NB4 (cell line): ENCODE results near the gene AGBL1.
"Not testable (repeated sequence)": the region's sequence is repeated elsewhere in the genome, so short reads cannot be mapped to it uniquely, and the experiment has no call there.

Source experiments
- CTCF ChIP-seq: IDR thresholded peaks from one replicate; pipeline ENCODE4 v1.5.1; 2012; ENCODE audit warnings: low read depth, low read length
- MAX ChIP-seq: IDR thresholded peaks from 2 replicates; pipeline ENCODE4 v1.6.1; 2011; ENCODE audit warnings: low read depth, low read length
- MYC ChIP-seq: IDR thresholded peaks from 2 replicates; pipeline ENCODE4 v1.6.1; 2011; ENCODE audit warnings: low read depth, low read length
- POLR2A ChIP-seq: IDR thresholded peaks from 2 replicates; pipeline ENCODE4 v1.6.1; 2011; ENCODE audit warnings: mild to moderate bottlenecking; ENCODE audit not compliant: insufficient read length; ENCODE audit errors: extremely low read depth

- not testable (repeated sequence) for TF ChIP-seq POLR2A, MYC, CTCF, MAX
Measured at GRCh38 chr15:86878844-86879243, 799.2 kb downstream of the AGBL1 start.
